GM15510 (cell line): ENCODE measurements around the gene PEPD.

Source experiments
- POLR2A ChIP-seq: IDR thresholded peaks from 3 replicates; pipeline ENCODE4 v1.6.1; 2011; ENCODE audit warnings: borderline replicate concordance; ENCODE audit not compliant: insufficient read length; ENCODE audit errors: extremely low read depth

Gene PEPD

GRCh38 chr19:33476151-33476707 lies 45.4 kb downstream of the PEPD start:
- TF ChIP-seq POLR2A: no peak

- no peak for TF ChIP-seq POLR2A
These were observed 47.8 kb downstream of the PEPD start for GRCh38 chr19:33473653-33474305.

GRCh38 chr19:33472691-33473652 lies 48.6 kb downstream of the PEPD start:
- TF ChIP-seq POLR2A: no peak

- no peak for TF ChIP-seq POLR2A
These were observed 49.4 kb downstream of the PEPD start for GRCh38 chr19:33472226-33472625.

- TF ChIP-seq POLR2A: no peak
These were observed 50.2 kb downstream of the PEPD start for GRCh38 chr19:33471111-33471996.

- no peak for TF ChIP-seq POLR2A
These were observed 50.9 kb downstream of the PEPD start for GRCh38 chr19:33470686-33471085.

GRCh38 chr19:33470040-33470330 lies 51.6 kb downstream of the PEPD start:
- TF ChIP-seq POLR2A: no peak

- no peak for TF ChIP-seq POLR2A
These were observed 52.2 kb downstream of the PEPD start for GRCh38 chr19:33469171-33470039.

GRCh38 chr19:33468361-33469170 lies 53.0 kb downstream of the PEPD start:
- no peak for TF ChIP-seq POLR2A

- no peak for TF ChIP-seq POLR2A
These were observed 53.7 kb downstream of the PEPD start for GRCh38 chr19:33467851-33468250.

- no peak for TF ChIP-seq POLR2A
These were observed 55.8 kb downstream of the PEPD start for GRCh38 chr19:33465834-33466233.

- no peak for TF ChIP-seq POLR2A
These were observed 56.2 kb downstream of the PEPD start for GRCh38 chr19:33465371-33465770.

- TF ChIP-seq POLR2A: no peak
These were observed 56.9 kb downstream of the PEPD start for GRCh38 chr19:33464733-33465115.
